ENCODE data around the gene PUS1. TPM values are rescaled to one million over a fixed set of nuclear protein-coding genes. Genes with fewer than 3 reads are reported as not detected.

Gene PUS1
- total RNA-seq, 1 donor from 2014 or later: 22.7 TPM

DNA sequence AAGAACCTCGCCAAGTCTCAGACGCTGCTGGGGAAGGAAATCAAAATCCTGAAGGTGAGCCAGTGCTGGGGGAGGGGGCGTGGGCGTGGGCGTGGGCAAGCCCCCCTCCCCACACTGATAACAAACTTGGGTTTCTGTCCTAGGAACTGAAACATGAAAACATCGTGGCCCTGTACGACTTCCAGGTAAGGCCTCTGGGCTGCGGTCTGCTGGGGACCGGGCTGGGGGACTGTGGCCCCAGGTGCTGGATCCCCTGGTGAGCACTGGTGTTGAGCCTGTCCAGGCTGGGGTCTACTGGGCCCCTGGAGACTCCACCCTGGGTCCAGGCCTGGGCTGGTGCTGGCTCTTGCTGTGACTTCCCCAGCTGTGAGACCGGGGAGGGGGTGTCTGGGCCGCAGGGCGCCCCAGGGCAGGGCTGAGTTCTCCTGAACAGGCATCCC is 33.4 kb upstream of the PUS1 start:
- no peak for TF ChIP-seq CTCF (IDR thresholded peaks at IDR 0.05)
- intact Hi-C loops (cut with DNase I): loop anchor here (1.0 to 10.0 kb wide), 6 partner anchors 17 to 593 kb away; partner anchors contain the start of genes DDX51, EP400, NOC4L and PUS1
- Histone ChIP-seq H3K4me3 (peak overlapping the region; percentile 62 to 77), H3K36me3 (peaks cover 4 to 7% of the 10 kb centered on the region in 2 donors), H3K27me3 (no peaks in the 10 kb centered on the region), H3K4me1 (peaks cover 5 to 15% of the 10 kb centered on the region in 2 donors), H3K27ac (peak overlapping the region; percentile 93), H3K9me3 (no peaks in the 10 kb centered on the region)
- no peak for DNase-seq (ENCODE audit: low spot score in 2 of 2)

- Histone ChIP-seq H3K4me3 (peak overlapping the region; percentile 62 to 77), H3K4me1 (peaks cover 5 to 15% of the 10 kb centered on the region in 2 donors), H3K27ac (peak overlapping the region; percentile 93), H3K27me3 (no peaks in the 10 kb centered on the region), H3K36me3 (peaks cover 4 to 7% of the 10 kb centered on the region in 2 donors), H3K9me3 (no peaks in the 10 kb centered on the region)
- peak; percentile 84 to 96 for DNase-seq (ENCODE audit: low spot score in 2 of 2)
- TF ChIP-seq CTCF (IDR thresholded peaks at IDR 0.05): no peak
- intact Hi-C loops (cut with DNase I): loop anchor here (1.0 to 10.0 kb wide), 5 partner anchors 16 to 249 kb away; partner anchors contain the start of genes DDX51, EP400, NOC4L and PUS1
These were observed 32.8 kb upstream of the PUS1 start for GRCh38 chr12:131896080-131896810.

GRCh38 chr12:131896811-131897270 is 32.2 kb upstream of the PUS1 start:
- H3K36me3 ChIP-seq: peaks cover 4 to 7% of the 10 kb centered on the region in 2 donors
- no peak for TF ChIP-seq CTCF (IDR thresholded peaks at IDR 0.05)
- intact Hi-C loops (cut with DNase I): loop anchor here (1.0 to 10.0 kb wide), 5 partner anchors 15 to 248 kb away; partner anchors contain the start of genes DDX51, EP400, NOC4L and PUS1
- peak overlapping the region; percentile 93 for H3K27ac ChIP-seq
- H3K27me3 ChIP-seq: no peaks in the 10 kb centered on the region
- H3K4me3 ChIP-seq: peak overlapping the region; percentile 62 to 77
- DNase-seq (ENCODE audit: low spot score in 2 of 2): no peak
- H3K9me3 ChIP-seq: no peaks in the 10 kb centered on the region
- H3K4me1 ChIP-seq: peaks cover 5 to 18% of the 10 kb centered on the region in 2 donors

GRCh38 chr12:131897276-131897675 is 31.8 kb upstream of the PUS1 start:
- peaks cover 4 to 7% of the 10 kb centered on the region in 2 donors for H3K36me3 ChIP-seq
- no peaks in the 10 kb centered on the region for H3K9me3 ChIP-seq
- peak overlapping the region in 1 of 2 donors; percentile 77 for H3K4me3 ChIP-seq
- no peak for DNase-seq (ENCODE audit: low spot score in 2 of 2)
- H3K4me1 ChIP-seq: peaks cover 5 to 22% of the 10 kb centered on the region in 2 donors
- intact Hi-C loops (cut with DNase I): loop anchor here (5.0 to 10.0 kb wide), 2 partner anchors 185 to 248 kb away; partner anchors contain the start of genes DDX51, NOC4L and SFSWAP
- no peak for TF ChIP-seq CTCF (IDR thresholded peaks at IDR 0.05)
- peak overlapping the region; percentile 93 for H3K27ac ChIP-seq
- H3K27me3 ChIP-seq: no peaks in the 10 kb centered on the region

- intact Hi-C loops (cut with DNase I): loop anchor here (5.0 to 10.0 kb wide), 2 partner anchors 186 to 247 kb away; partner anchors contain the start of genes DDX51, NOC4L and SFSWAP
- no peak overlapping the region for H3K4me3 ChIP-seq
- peaks cover 5 to 24% of the 10 kb centered on the region in 2 donors for H3K4me1 ChIP-seq
- peak overlapping the region in 1 of 2 donors; percentile 93 for H3K27ac ChIP-seq
- DNase-seq (ENCODE audit: low spot score in 2 of 2): no peak
- H3K36me3 ChIP-seq: peaks cover 4 to 7% of the 10 kb centered on the region in 2 donors
- TF ChIP-seq CTCF (IDR thresholded peaks at IDR 0.05): no peak
- H3K9me3 ChIP-seq: no peaks in the 10 kb centered on the region
- H3K27me3 ChIP-seq: no peaks in the 10 kb centered on the region
These were observed 31.2 kb upstream of the PUS1 start for GRCh38 chr12:131897875-131898274.

Data from ascending aorta (tissue), 2 donors.